ENCODE data around the gene GABRD.

GRCh38 chr1:2053784-2054376, 34.7 kb downstream of the GABRD start:
- TF ChIP-seq, protein P1, sequence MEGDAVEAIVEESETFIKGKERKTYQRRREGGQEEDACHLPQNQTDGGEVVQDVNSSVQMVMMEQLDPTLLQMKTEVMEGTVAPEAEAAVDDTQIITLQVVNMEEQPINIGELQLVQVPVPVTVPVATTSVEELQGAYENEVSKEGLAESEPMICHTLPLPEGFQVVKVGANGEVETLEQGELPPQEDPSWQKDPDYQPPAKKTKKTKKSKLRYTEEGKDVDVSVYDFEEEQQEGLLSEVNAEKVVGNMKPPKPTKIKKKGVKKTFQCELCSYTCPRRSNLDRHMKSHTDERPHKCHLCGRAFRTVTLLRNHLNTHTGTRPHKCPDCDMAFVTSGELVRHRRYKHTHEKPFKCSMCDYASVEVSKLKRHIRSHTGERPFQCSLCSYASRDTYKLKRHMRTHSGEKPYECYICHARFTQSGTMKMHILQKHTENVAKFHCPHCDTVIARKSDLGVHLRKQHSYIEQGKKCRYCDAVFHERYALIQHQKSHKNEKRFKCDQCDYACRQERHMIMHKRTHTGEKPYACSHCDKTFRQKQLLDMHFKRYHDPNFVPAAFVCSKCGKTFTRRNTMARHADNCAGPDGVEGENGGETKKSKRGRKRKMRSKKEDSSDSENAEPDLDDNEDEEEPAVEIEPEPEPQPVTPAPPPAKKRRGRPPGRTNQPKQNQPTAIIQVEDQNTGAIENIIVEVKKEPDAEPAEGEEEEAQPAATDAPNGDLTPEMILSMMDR (conservative IDR thresholded peaks at IDR 0.05; ENCODE audit: low read depth in 2 of 2), result no peak
- TF ChIP-seq EZH2 (IDR thresholded peaks at IDR 0.05; ENCODE audit: low read depth, unreplicated experiment), result no peak
- TF ChIP-seq, protein P2, sequence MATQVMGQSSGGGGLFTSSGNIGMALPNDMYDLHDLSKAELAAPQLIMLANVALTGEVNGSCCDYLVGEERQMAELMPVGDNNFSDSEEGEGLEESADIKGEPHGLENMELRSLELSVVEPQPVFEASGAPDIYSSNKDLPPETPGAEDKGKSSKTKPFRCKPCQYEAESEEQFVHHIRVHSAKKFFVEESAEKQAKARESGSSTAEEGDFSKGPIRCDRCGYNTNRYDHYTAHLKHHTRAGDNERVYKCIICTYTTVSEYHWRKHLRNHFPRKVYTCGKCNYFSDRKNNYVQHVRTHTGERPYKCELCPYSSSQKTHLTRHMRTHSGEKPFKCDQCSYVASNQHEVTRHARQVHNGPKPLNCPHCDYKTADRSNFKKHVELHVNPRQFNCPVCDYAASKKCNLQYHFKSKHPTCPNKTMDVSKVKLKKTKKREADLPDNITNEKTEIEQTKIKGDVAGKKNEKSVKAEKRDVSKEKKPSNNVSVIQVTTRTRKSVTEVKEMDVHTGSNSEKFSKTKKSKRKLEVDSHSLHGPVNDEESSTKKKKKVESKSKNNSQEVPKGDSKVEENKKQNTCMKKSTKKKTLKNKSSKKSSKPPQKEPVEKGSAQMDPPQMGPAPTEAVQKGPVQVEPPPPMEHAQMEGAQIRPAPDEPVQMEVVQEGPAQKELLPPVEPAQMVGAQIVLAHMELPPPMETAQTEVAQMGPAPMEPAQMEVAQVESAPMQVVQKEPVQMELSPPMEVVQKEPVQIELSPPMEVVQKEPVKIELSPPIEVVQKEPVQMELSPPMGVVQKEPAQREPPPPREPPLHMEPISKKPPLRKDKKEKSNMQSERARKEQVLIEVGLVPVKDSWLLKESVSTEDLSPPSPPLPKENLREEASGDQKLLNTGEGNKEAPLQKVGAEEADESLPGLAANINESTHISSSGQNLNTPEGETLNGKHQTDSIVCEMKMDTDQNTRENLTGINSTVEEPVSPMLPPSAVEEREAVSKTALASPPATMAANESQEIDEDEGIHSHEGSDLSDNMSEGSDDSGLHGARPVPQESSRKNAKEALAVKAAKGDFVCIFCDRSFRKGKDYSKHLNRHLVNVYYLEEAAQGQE (IDR thresholded peaks at IDR 0.05; ENCODE audit: unreplicated experiment), result no peak
- TF ChIP-seq EZH2phosphoT487 (IDR thresholded peaks at IDR 0.05; ENCODE audit: unreplicated experiment), result no peak
- no peak for TF ChIP-seq POLR2AphosphoS5 (IDR thresholded peaks at IDR 0.05; ENCODE audit: low read depth)
- no peak for TF ChIP-seq ZNF331 (CRISPR knock-in tag; IDR thresholded peaks at IDR 0.05; ENCODE audit: low read depth)
- no peak for TF ChIP-seq CREB1 (CRISPR knock-in tag; IDR thresholded peaks at IDR 0.05; ENCODE audit: low read depth)
- TF ChIP-seq, protein P3, sequence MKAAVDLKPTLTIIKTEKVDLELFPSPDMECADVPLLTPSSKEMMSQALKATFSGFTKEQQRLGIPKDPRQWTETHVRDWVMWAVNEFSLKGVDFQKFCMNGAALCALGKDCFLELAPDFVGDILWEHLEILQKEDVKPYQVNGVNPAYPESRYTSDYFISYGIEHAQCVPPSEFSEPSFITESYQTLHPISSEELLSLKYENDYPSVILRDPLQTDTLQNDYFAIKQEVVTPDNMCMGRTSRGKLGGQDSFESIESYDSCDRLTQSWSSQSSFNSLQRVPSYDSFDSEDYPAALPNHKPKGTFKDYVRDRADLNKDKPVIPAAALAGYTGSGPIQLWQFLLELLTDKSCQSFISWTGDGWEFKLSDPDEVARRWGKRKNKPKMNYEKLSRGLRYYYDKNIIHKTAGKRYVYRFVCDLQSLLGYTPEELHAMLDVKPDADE (IDR thresholded peaks at IDR 0.05), result no peak
- TF ChIP-seq NANOG (IDR thresholded peaks at IDR 0.05; ENCODE audit: borderline replicate concordance), result no peak
- no peak for TF ChIP-seq JUNB (IDR thresholded peaks at IDR 0.05; ENCODE audit: unreplicated experiment)
- TF ChIP-seq, protein P4, sequence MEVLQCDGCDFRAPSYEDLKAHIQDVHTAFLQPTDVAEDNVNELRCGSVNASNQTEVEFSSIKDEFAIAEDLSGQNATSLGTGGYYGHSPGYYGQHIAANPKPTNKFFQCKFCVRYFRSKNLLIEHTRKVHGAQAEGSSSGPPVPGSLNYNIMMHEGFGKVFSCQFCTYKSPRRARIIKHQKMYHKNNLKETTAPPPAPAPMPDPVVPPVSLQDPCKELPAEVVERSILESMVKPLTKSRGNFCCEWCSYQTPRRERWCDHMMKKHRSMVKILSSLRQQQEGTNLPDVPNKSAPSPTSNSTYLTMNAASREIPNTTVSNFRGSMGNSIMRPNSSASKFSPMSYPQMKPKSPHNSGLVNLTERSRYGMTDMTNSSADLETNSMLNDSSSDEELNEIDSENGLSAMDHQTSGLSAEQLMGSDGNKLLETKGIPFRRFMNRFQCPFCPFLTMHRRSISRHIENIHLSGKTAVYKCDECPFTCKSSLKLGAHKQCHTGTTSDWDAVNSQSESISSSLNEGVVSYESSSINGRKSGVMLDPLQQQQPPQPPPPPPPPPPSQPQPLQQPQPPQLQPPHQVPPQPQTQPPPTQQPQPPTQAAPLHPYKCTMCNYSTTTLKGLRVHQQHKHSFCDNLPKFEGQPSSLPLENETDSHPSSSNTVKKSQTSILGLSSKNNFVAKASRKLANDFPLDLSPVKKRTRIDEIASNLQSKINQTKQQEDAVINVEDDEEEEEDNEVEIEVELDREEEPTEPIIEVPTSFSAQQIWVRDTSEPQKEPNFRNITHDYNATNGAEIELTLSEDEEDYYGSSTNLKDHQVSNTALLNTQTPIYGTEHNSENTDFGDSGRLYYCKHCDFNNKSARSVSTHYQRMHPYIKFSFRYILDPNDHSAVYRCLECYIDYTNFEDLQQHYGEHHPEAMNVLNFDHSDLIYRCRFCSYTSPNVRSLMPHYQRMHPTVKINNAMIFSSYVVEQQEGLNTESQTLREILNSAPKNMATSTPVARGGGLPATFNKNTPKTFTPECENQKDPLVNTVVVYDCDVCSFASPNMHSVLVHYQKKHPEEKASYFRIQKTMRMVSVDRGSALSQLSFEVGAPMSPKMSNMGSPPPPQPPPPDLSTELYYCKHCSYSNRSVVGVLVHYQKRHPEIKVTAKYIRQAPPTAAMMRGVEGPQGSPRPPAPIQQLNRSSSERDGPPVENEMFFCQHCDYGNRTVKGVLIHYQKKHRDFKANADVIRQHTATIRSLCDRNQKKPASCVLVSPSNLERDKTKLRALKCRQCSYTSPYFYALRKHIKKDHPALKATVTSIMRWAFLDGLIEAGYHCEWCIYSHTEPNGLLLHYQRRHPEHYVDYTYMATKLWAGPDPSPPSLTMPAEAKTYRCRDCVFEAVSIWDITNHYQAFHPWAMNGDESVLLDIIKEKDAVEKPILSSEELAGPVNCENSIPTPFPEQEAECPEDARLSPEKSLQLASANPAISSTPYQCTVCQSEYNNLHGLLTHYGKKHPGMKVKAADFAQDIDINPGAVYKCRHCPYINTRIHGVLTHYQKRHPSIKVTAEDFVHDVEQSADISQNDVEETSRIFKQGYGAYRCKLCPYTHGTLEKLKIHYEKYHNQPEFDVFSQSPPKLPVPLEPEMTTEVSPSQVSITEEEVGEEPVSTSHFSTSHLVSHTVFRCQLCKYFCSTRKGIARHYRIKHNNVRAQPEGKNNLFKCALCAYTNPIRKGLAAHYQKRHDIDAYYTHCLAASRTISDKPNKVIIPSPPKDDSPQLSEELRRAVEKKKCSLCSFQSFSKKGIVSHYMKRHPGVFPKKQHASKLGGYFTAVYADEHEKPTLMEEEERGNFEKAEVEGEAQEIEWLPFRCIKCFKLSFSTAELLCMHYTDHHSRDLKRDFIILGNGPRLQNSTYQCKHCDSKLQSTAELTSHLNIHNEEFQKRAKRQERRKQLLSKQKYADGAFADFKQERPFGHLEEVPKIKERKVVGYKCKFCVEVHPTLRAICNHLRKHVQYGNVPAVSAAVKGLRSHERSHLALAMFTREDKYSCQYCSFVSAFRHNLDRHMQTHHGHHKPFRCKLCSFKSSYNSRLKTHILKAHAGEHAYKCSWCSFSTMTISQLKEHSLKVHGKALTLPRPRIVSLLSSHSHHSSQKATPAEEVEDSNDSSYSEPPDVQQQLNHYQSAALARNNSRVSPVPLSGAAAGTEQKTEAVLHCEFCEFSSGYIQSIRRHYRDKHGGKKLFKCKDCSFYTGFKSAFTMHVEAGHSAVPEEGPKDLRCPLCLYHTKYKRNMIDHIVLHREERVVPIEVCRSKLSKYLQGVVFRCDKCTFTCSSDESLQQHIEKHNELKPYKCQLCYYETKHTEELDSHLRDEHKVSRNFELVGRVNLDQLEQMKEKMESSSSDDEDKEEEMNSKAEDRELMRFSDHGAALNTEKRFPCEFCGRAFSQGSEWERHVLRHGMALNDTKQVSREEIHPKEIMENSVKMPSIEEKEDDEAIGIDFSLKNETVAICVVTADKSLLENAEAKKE (CRISPR knock-in tag; IDR thresholded peaks at IDR 0.05), result no peak
- no peak for TF ChIP-seq ZNF114 (CRISPR knock-in tag; IDR thresholded peaks at IDR 0.05)
- no peak for TF ChIP-seq STAT1 (IDR thresholded peaks at IDR 0.05; ENCODE audit: unreplicated experiment)
